H9 (cell line): ENCODE results near the gene SLC25A25. TPM values are rescaled to one million over a fixed set of nuclear protein-coding genes. Genes with fewer than 3 reads are reported as not detected.

Experiments used
- DNase-seq: peaks from one replicate; pipeline ENCODE4 v3.0.0-alpha.2; 2017
- H2AFZ ChIP-seq: one replicate; pipeline ENCODE4 v1.6.1; 2013; ENCODE audit warnings: mild to moderate bottlenecking, low read length, control low read depth, moderate library complexity
- H2AK5ac ChIP-seq: 2 replicates; pipeline ENCODE4 v1.6.1; 2013; ENCODE audit warnings: low read length, control low read depth, mixed read lengths; ENCODE audit not compliant: insufficient read length
- H2BK120ac ChIP-seq: one replicate; pipeline ENCODE4 v1.6.1; 2013; ENCODE audit warnings: low read depth, mild to moderate bottlenecking, low read length, control low read depth, inconsistent platforms; ENCODE audit not compliant: poor library complexity, severe bottlenecking
- H2BK12ac ChIP-seq: 2 replicates; pipeline ENCODE4 v1.6.1; 2013; ENCODE audit warnings: low read length, control low read depth, mixed read lengths, low read depth; ENCODE audit not compliant: insufficient read length
- H2BK15ac ChIP-seq: 2 replicates; pipeline ENCODE4 v1.6.1; 2013; ENCODE audit warnings: low read depth, low read length, control low read depth
- H2BK20ac ChIP-seq: one replicate; pipeline ENCODE4 v1.6.1; 2013; ENCODE audit warnings: low read depth, mild to moderate bottlenecking, low read length, control low read depth, inconsistent platforms; ENCODE audit not compliant: poor library complexity, severe bottlenecking
- H2BK5ac ChIP-seq: 2 replicates; pipeline ENCODE4 v1.6.1; 2013; ENCODE audit warnings: low read length, control low read depth, mixed read lengths; ENCODE audit not compliant: insufficient read length
- H3K14ac ChIP-seq: 2 replicates; pipeline ENCODE4 v1.6.1; 2013; ENCODE audit warnings: low read length, control low read depth; ENCODE audit not compliant: insufficient read depth
- H3K18ac ChIP-seq: 2 replicates; pipeline ENCODE4 v1.6.1; 2013; ENCODE audit warnings: low read depth, mild to moderate bottlenecking, mixed read lengths, low read length, control low read depth; ENCODE audit not compliant: insufficient read length
- H3K23ac ChIP-seq: 2 replicates; pipeline ENCODE4 v1.6.1; 2013; ENCODE audit warnings: low read length, control low read depth, mixed read lengths, low read depth; ENCODE audit not compliant: insufficient read length
- H3K23me2 ChIP-seq: 2 replicates; pipeline ENCODE4 v1.6.1; 2013; ENCODE audit warnings: low read depth, mild to moderate bottlenecking, mixed read lengths, low read length, control low read depth; ENCODE audit not compliant: insufficient read length, poor library complexity, severe bottlenecking
- H3K27ac ChIP-seq: 2 replicates; pipeline ENCODE4 v1.5.1; 2013; ENCODE audit warnings: low read length, control low read depth, mixed read lengths, low read depth; ENCODE audit not compliant: insufficient read length
- H3K27me3 ChIP-seq: 2 replicates; pipeline ENCODE4 v1.6.1; 2013; ENCODE audit warnings: low read length, control low read depth, inconsistent platforms; ENCODE audit not compliant: insufficient read depth
- H3K4ac ChIP-seq: 2 replicates; pipeline ENCODE4 v1.6.1; 2013; ENCODE audit warnings: low read depth, mild to moderate bottlenecking, control low read depth, inconsistent platforms, low read length, moderate library complexity
- H3K4me1 ChIP-seq: 2 replicates; pipeline ENCODE4 v1.6.1; 2013; ENCODE audit warnings: low read length, control low read depth, inconsistent platforms; ENCODE audit not compliant: insufficient read depth
- H3K4me2 ChIP-seq: 2 replicates; pipeline ENCODE4 v1.6.1; 2013; ENCODE audit warnings: low read length, control low read depth, mixed read lengths; ENCODE audit not compliant: insufficient read length, insufficient read depth
- H3K56ac ChIP-seq: 2 replicates; pipeline ENCODE4 v1.6.1; 2013; ENCODE audit warnings: low read depth, mild to moderate bottlenecking, mixed read lengths, low read length, control low read depth; ENCODE audit not compliant: insufficient read length
- H3K79me1 ChIP-seq: 2 replicates; pipeline ENCODE4 v1.6.1; 2013; ENCODE audit warnings: low read depth, mild to moderate bottlenecking, moderate library complexity, low read length, control low read depth, inconsistent platforms; ENCODE audit not compliant: insufficient read depth, poor library complexity, severe bottlenecking
- H3K79me2 ChIP-seq: 2 replicates; pipeline ENCODE4 v1.6.1; 2013; ENCODE audit warnings: low read length, control low read depth, inconsistent platforms; ENCODE audit not compliant: insufficient read depth
- H3K9ac ChIP-seq: 2 replicates; pipeline ENCODE4 v1.6.1; 2013; ENCODE audit warnings: low read length, control low read depth, mixed read lengths; ENCODE audit not compliant: insufficient read length; ENCODE audit errors: extremely low read depth
- H3K9me3 ChIP-seq: one replicate; pipeline ENCODE4 v1.6.1; 2013; ENCODE audit warnings: low read depth, low read length, inconsistent platforms; ENCODE audit not compliant: control insufficient read depth
- H3T11ph ChIP-seq: one replicate; pipeline ENCODE4 v1.6.1; 2013; ENCODE audit warnings: mild to moderate bottlenecking, low read length, control low read depth, inconsistent platforms
- H4K20me1 ChIP-seq: one replicate; pipeline ENCODE4 v1.6.1; 2013; ENCODE audit not compliant: control insufficient read depth, insufficient read length, insufficient read depth
- H4K5ac ChIP-seq: 2 replicates; pipeline ENCODE4 v1.6.1; 2013; ENCODE audit warnings: low read depth, mild to moderate bottlenecking, mixed read lengths, low read length, control low read depth; ENCODE audit not compliant: insufficient read length
- H4K8ac ChIP-seq: replicated peaks from 2 replicates; pipeline ENCODE4 v1.6.1; 2013; ENCODE audit warnings: low read length, control low read depth, mixed read lengths, low read depth; ENCODE audit not compliant: insufficient read length
- H4K91ac ChIP-seq: 2 replicates; pipeline ENCODE4 v1.6.1; 2013; ENCODE audit warnings: low read depth, mild to moderate bottlenecking, moderate library complexity, mixed read lengths, low read length, control low read depth; ENCODE audit not compliant: insufficient read length
- H3K27ac Mint-ChIP-seq, 3 experiments: 2 replicates in 2 of 3; 3 replicates in 1 of 3; pipeline ENCODE4 v1.8.0; 2020 to 2021; ENCODE audit warnings: mixed read lengths in 3 of 3, mild to moderate bottlenecking in 1 of 3, moderate library complexity in 1 of 3
- H3K27me3 Mint-ChIP-seq: 2 replicates; pipeline ENCODE4 v1.8.0; 2021; ENCODE audit warnings: low read depth, mild to moderate bottlenecking, moderate library complexity, mixed read lengths
- H3K36me3 Mint-ChIP-seq, 3 experiments: 2 replicates in 2 of 3; 3 replicates in 1 of 3; pipeline ENCODE4 v1.8.0; 2020 to 2021; ENCODE audit warnings: low read depth in 3 of 3, mixed read lengths in 3 of 3; ENCODE audit not compliant: insufficient read depth in 1 of 3
- H3K4me1 Mint-ChIP-seq, 2 experiments: 2 replicates each; pipeline ENCODE4 v1.8.0; 2020; ENCODE audit warnings: mixed read lengths in 2 of 2
- H3K4me3 Mint-ChIP-seq, 2 experiments: 2 replicates in 1 of 2; 3 replicates in 1 of 2; pipeline ENCODE4 v1.8.0; 2020 to 2021; ENCODE audit warnings: mild to moderate bottlenecking in 2 of 2, mixed read lengths in 2 of 2, moderate library complexity in 1 of 2
- H3K9me3 Mint-ChIP-seq, 2 experiments: 2 replicates in 1 of 2; 3 replicates in 1 of 2; pipeline ENCODE4 v1.8.0; 2020; ENCODE audit warnings: mild to moderate bottlenecking in 2 of 2, mixed read lengths in 2 of 2, moderate library complexity in 1 of 2
- CTCF ChIP-seq: fragments of 200-600 bp; sonication (generic); conservative IDR thresholded peaks from 3 replicates; pipeline ENCODE4 v1.8.0; 2021; ENCODE audit warnings: antibody characterized with exemption, mild to moderate bottlenecking
- WGBS: extraction: QIAGEN DNeasy Blood & Tissue Kit; methylation state at CpG from one replicate; pipeline ENCODE4 v1.1.7; 2013; ENCODE audit warnings: missing lambda C conversion rate, low lambda C conversion rate, mixed read lengths; ENCODE audit not compliant: insufficient read length; ENCODE audit errors: extremely low coverage; 5-methylcytosine and 5-hydroxymethylcytosine counted together
- total RNA-seq: library from RNA; stranded (reverse); gene quantifications from 2 replicates; pipeline ENCODE4 v1.2.1, GENCODE V29; 2021

The SLC25A25 gene
- total RNA-seq, 1 experiment from 2014 or later: 16.9 TPM

GRCh38 chr9:128116104-128117083 lies 48.4 kb downstream of the SLC25A25 start:
- Histone ChIP-seq H3K23me2 (no peaks in the 10 kb centered on the region), H2BK5ac (no peak overlapping the region), H2BK120ac (no peak overlapping the region), H3K79me1 (no peaks in the 10 kb centered on the region), H3K4ac (no peak overlapping the region), H4K20me1 (no peaks in the 10 kb centered on the region), H4K8ac (no peak overlapping the region), H4K5ac (no peak overlapping the region), H2BK15ac (no peak overlapping the region), H3K23ac (no peak overlapping the region), H4K91ac (no peak overlapping the region), H3K56ac (no peak overlapping the region), H3K27ac (no peak overlapping the region), H3K4me1 (no peaks in the 10 kb centered on the region), H3K14ac (no peak overlapping the region), H3K9me3 (no peaks in the 10 kb centered on the region), H3K27me3 (no peaks in the 10 kb centered on the region), H2BK20ac (no peak overlapping the region), H3K4me2 (no peak overlapping the region), H2AK5ac (no peak overlapping the region), H3K79me2 (no peaks in the 10 kb centered on the region), H2AFZ (no peak overlapping the region), H2BK12ac (no peak overlapping the region), H3T11ph (no peak overlapping the region), H3K9ac (no peak overlapping the region), H3K18ac (no peak overlapping the region)
- no peaks in the 10 kb centered on the region for H3K27me3 Mint-ChIP-seq
- H3K4me1 Mint-ChIP-seq: peaks cover 8 to 11% of the 10 kb centered on the region in 2 experiments; a peak in 3 of 4 replicates
- TF ChIP-seq CTCF: no peak
- H3K36me3 Mint-ChIP-seq: peaks cover 10 to 53% (median 12%) of the 10 kb centered on the region in 3 experiments; a peak in 6 of 7 replicates
- DNase-seq: no peak
- no CpG with 5 or more reads among the region's 16 CpGs for WGBS
- no peak overlapping the region for H3K27ac Mint-ChIP-seq
- H3K9me3 Mint-ChIP-seq: peaks cover 0 to 3% of the 10 kb centered on the region in 2 experiments; a peak in 1 of 5 replicates
- H3K4me3 Mint-ChIP-seq: no peak overlapping the region; a peak in 1 of 5 replicates
